HL-60 (cell line): ENCODE measurements around the gene ZNF214.

Experiments used
- DNase-seq, 2 experiments: peaks; one replicate each; pipeline ENCODE4 v3.0.0-alpha.2; 2010 to 2020; ENCODE audit warnings: low read depth in 1 of 2, low spot score in 1 of 2
- H3K27ac ChIP-seq: fragments of 250-450 bp; sonication (Bioruptor Pico); replicated peaks from 2 replicates; pipeline ENCODE4 v1.5.1; 2020; ENCODE audit warnings: mild to moderate bottlenecking, moderate library complexity
- H3K27me3 ChIP-seq: fragments of 250-450 bp; sonication (Bioruptor Pico); 2 replicates; pipeline ENCODE4 v1.5.1; 2021; ENCODE audit warnings: mild to moderate bottlenecking, moderate library complexity; ENCODE audit not compliant: insufficient read depth, poor library complexity, severe bottlenecking
- H3K4me3 ChIP-seq: replicated peaks from 2 replicates; pipeline ENCODE4 v1.5.1; 2011; ENCODE audit warnings: mild to moderate bottlenecking, control low read depth, low read length; ENCODE audit not compliant: insufficient read depth
- CTCF ChIP-seq: IDR thresholded peaks from one replicate; pipeline ENCODE4 v1.5.1; 2011; ENCODE audit warnings: low read length, control low read depth, inconsistent platforms; ENCODE audit not compliant: insufficient read depth
- GABPA ChIP-seq: IDR thresholded peaks from 2 replicates; pipeline ENCODE4 v1.6.1; 2012; ENCODE audit warnings: low read depth
- POLR2AphosphoS5 ChIP-seq: IDR thresholded peaks from 2 replicates; pipeline ENCODE4 v1.6.1; 2012; ENCODE audit warnings: low read depth
- REST ChIP-seq: IDR thresholded peaks from 2 replicates; pipeline ENCODE4 v1.6.1; 2012; ENCODE audit warnings: low read depth; ENCODE audit not compliant: insufficient replicate concordance
- SPI1 ChIP-seq: IDR thresholded peaks from 2 replicates; pipeline ENCODE4 v1.6.1; 2012; ENCODE audit warnings: low read depth, mild to moderate bottlenecking, borderline replicate concordance

Gene ZNF214

GRCh38 chr11:7004482-7004881, 15.7 kb downstream of the ZNF214 start:
- H3K27me3 ChIP-seq, result no peaks in the 10 kb centered on the region
- no peak overlapping the region for H3K27ac ChIP-seq
- no peak for TF ChIP-seq POLR2AphosphoS5
- TF ChIP-seq SPI1, result no peak
- TF ChIP-seq REST, result no peak
- TF ChIP-seq CTCF, result no peak
- TF ChIP-seq GABPA, result no peak
- DNase-seq, result peak in 1 of 2 experiments; percentile 2
- H3K4me3 ChIP-seq, result no peak overlapping the region

- no peak for TF ChIP-seq REST
- no peak for DNase-seq
- Histone ChIP-seq H3K27ac (no peak overlapping the region), H3K4me3 (no peak overlapping the region), H3K27me3 (no peaks in the 10 kb centered on the region)
These were observed 24.4 kb downstream of the ZNF214 start for GRCh38 chr11:6995703-6996102.

- Histone ChIP-seq H3K4me3 (no peak overlapping the region), H3K27ac (no peak overlapping the region), H3K27me3 (no peaks in the 10 kb centered on the region)
- DNase-seq, result no peak
- TF ChIP-seq GABPA, result no peak
- TF ChIP-seq REST, result no peak
- no peak for TF ChIP-seq POLR2AphosphoS5
- no peak for TF ChIP-seq SPI1
- TF ChIP-seq CTCF, result no peak
These were observed 27.4 kb downstream of the ZNF214 start for GRCh38 chr11:6992457-6993417.
